ENCODE results near the gene DICER1.
"Not testable (repeated sequence)": the region's sequence is repeated elsewhere in the genome, so short reads cannot be mapped to it uniquely, and the experiment has no call there.

- not testable (repeated sequence) for TF ChIP-seq CTCF, POLR2A, POLR2AphosphoS5 (IDR thresholded peaks at IDR 0.05)
Measured at GRCh38 chr14:95138455-95138854, 18.9 kb downstream of the DICER1 start.
